DMS153 treated with DMSO at 0.1 percent for 48 hours (cell line): ENCODE data around the gene FOSL1.
A peak's percentile ranks its signal among the peaks of the same experiment; 100 is the strongest.

Source experiments
- DNase-seq: peaks from one replicate; lab custom pipeline; 2025; ENCODE audit not compliant: unreplicated experiment; lab: John Stamatoyannopoulos, UW

The FOSL1 gene

DNA sequence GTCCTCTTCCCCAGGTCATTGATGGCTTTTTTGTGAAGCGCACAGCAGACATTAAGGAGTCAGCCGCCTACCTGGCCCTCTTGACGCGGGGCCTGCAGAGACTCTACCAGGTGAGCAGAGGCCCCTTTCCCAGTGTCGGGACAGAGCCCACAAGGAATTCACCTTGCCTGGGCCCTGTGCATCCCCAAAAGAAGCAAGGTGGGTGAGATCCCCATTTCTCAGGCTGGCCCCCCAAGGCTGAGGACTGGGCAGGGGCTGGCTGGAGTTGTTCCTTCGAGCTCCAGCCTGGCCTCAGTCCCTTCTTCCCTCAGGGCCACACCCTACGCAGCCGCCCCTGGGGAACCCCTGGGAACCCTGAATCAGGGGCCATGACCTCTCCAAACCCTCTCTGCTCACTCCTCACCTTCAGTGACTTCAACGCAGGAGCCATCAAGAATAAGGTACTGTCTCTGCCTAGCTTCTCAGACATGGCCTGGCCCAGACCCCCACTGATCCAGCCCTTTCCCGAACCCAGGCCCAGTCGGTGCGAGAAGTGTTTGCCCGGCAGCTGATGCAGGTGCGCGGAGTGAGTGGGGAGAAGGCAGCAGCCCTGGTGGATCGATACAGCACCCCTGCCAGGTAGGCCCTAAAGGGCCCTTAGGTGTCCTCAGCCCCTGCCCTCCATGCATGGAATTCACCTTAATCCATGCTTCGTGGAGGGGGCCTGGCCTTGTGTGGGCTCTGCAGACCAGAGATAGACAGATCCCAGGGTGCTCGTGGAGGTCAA is 35.3 kb downstream of the FOSL1 start:
- DNase-seq: no peak

DNA sequence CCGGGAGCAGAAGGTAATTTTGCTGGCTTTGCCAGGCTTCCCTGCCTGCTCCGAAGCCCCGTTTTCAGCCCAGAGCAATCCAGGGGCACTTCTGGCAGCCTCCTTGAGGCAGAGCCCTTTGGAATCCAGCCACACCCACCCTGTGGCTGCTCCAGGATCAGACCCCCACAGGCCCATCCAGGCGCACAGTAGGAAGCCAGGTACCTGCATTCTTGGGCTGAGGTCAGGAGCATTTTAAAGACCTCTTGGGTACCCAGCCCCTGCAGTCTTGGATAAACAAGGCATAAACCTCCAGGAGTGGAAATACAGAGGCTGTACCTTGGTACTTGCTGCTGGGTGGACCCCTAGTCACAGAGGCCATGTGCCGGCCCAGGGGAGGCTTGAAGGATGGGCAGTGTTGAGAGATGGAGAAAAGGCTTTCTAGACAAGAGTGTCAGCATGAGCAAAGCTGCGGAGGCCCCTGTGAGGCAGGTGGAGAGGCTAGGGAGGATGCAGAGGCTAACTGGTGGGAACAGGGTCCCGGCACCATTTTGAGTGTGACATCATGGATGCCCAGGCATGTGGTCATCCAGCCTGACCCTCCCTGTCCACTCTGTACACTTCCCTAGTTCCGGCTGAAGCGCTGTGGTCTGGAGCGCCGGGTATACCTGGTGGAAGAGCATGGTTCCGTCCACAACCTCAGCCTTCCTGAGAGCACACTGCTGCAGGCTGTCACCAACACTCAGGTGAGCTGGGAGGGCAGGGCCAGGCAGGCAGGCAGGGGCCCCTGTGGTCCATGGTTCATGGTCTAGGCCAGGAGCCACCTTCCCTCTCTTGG is 36.1 kb downstream of the FOSL1 start:
- DNase-seq: no peak

DNA sequence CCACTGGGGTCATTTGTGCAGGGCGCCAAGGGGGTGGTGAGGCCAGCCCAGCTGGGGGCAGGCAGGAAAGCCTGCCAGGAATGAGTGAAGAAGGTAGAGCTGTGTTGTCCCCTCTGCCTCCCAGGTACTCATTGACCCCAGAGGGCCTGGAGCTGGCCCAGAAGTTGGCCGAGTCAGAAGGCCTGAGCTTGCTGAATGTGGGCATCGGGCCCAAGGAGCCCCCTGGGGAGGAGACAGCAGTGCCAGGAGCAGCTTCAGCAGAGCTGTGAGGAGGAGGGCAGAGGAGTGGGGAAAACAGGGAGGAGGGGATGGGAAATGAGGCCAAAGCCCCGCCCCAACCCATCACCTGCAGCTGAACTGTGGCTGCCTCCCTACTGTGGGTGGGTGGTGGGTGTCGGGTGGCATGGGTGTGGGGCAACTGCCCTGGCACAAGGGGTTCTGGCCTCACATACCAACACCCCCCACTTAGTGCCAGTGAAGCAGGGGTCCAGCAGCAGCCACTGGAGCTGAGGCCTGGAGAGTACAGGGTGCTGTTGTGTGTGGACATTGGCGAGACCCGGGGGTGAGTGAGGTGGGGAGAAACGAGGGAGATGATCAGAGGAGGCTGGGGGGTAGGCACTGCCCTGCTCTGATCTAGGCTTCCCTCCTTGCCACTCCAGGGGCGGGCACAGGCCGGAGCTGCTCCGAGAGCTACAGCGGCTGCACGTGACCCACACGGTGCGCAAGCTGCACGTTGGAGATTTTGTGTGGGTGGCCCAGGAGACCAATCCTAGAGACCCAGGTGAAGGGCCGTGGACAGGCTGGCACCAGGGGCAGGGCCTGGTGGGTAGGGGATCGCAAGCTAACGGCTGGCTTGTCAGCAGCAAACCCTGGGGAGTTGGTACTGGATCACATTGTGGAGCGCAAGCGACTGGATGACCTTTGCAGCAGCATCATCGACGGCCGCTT is 37.0 kb downstream of the FOSL1 start:
- DNase-seq: no peak

DNA sequence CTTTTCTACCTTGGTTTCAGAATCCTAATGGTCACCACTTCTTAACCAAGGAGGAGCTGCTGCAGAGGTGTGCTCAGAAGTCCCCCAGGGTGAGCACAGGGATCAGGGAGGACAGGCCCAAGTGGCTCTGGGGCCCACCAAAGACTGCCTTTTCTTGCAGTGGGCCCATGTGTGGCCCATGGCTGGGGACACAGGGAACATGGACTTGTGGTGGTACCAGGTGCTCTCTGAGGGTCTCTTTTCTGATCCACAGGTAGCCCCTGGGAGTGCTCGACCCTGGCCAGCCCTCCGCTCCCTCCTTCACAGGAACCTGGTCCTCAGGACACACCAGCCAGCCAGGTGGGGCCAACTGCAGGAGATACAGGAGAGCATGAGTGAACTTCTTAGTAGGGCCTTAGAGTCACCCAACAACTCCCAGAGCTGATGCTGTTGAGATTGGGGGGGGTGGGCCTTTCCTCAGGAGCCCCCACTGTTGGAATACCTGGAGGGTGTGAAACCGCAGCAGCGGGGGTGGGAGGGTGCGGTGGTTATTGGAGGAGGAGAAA is 37.9 kb downstream of the FOSL1 start:
- DNase-seq: no peak

DNA sequence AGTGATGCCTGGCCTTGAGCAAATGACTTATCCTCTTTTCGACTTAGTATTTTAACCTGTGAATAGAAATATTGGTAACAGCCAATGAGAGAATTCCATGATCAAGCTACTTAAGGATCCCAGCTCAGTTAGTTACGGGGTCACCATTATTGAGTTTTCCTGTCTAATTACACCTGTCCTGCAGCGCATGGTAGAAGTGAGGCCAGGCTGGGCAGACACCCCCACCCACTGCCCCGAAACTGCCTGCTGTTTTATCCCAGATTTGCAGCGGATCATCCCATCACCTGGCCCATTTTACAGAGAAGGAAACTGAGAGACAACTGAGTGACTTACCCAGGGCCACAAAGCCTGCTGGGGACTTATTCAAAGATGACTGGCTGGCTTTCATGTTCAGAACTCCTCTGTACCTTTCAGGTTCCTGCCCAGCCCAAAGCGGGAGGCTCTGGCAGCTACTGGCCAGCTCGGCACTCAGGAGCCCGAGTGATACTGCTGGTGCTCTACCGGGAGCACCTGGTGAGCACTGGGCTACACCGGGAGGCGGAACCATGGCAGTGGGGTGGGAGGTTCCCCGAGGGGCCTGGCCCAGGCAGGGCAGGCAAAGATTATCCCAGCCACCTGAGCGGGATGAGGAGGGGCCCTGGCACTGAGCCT is 38.5 kb downstream of the FOSL1 start:
- no peak for DNase-seq

DNA sequence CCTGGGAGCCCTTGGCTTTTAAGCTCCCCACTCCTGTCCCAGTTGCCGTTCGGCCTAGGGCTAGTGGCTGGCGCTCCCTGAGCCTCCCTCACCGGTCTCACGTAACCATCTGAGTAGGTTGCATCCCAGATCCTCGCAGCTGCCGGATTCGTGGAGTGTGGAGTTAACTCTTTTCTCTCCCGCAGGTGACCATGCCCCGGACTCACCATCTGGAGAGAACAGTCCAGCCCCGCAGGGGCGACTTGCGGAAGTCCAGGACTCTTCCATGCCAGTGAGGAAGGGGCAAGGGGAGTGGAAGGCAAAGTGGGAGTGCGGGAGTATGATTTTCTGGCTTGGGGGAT is 39.1 kb downstream of the FOSL1 start:
- no peak for DNase-seq

DNA sequence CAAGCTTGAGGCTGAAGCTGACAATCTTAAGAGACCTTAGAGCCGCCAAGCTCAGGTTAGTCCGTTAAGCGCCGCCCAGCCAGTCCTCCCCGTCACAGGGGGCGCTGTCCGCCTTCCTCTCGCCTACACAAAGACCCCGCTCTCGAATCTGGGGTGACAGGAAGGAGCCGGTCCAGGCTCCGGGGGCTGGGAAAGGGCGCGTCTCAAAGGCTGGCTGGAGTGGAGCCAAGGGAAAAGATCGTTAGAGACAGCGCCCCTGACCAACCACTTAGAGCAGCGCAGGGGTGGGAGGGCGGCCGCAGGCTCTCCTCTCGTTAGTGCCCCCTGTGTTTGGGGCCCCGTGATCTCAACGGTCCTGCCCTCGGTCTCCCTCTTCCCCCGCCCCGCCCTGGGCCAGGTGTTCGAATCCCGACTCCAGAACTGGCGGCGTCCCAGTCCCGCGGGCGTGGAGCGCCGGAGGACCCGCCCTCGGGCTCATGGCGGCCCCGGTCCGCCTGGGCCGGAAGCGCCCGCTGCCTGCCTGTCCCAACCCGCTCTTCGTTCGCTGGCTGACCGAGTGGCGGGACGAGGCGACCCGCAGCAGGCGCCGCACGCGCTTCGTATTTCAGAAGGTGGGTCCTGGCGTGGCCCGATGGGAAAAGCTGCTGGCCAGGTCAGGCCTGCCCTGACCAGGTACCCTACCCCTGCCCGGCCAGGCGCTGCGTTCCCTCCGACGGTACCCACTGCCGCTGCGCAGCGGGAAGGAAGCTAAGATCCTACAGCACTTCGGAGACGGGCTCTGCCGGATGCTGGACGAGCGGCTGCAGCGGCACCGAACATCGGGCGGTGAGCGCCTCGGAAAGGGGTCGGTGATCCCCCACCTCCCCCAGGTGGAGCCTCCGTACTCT is 39.7 kb downstream of the FOSL1 start, which contains the start of gene MUS81:
Gene MUS81, plus strand, starts transcription at position 156 of the 887 bp plus-strand sequence. Its CDS starts 321 bp downstream, at position 477.
- DNase-seq: peak; percentile 87

DNA sequence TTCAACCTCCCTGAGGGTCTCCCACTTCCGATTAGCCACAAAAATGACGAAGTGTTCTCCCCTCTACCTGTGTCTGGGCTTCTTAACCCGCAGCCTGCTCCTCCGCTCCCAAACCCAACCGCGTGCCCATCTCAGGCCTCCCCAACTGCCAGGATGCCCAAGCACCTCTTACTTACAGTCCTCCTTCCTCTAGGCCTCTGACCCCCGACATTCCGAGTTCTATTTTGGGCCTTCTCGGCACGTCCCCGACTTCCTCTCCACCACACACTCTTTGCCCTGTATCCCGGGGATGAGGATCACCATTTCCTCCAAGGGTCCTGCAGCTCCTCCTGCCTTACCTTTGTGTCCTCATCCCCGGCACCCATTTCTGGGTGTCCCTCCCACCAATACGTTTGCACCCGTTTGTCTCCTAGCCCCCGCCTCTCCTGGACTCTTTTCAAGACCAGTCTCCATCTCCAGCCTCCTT is 40.3 kb downstream of the FOSL1 start:
- DNase-seq: peak; percentile 55

DNA sequence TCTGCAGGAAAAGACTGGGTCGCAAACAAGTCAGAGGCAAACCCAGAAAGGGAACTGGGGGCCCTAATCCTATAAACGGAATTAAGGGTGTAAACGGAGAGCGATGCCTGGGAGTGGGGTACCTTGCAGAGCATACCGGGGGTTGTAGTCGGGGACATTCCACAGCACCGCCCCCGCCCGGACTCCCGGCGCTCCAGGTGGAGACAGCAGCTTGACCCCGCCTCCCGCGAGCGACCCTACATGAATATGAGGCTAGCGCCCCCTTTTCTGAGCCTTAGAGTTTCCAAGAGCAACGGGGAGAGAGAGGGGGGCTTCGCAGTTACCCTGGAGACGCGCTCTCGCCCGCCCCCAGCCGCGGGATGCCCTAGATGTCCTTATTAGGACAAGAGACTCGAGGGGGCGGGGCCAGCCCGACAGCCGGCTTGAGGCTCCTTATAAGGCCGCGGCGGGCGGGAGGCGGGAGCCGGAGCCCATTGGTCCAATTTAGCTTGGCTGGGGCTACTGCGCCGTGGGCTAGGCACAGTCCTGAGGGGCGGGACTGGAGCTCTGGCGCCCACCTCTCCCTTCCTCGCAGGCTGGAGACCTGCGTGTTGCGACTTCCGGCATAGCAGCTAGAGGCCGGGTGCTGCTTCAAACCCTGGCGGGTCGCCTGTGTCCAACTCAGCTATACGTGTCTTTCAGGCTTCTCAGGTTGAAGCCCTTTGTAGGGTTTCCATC is 40.9 kb downstream of the FOSL1 start:
- DNase-seq: peak; percentile 87

DNA sequence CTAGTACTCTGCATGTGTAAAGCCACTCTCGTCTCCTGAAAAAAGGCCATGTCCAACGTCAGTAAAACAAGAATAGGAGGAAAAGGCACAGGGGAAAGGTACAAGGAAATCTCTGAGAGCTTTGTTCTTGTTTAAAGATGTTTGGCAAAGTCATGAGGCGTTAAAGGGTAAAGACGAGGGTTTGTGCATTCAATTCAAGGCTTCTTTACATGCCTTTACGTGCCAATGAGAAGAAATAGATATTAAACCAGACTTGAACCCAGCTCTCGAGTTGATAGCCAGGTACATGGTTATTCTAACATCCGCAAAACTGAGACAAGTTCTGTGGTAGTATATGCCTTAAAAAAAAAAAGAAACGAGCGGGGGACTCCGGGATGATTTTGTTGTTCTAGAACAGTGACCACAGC is 41.5 kb downstream of the FOSL1 start:
- DNase-seq: no peak

DNA sequence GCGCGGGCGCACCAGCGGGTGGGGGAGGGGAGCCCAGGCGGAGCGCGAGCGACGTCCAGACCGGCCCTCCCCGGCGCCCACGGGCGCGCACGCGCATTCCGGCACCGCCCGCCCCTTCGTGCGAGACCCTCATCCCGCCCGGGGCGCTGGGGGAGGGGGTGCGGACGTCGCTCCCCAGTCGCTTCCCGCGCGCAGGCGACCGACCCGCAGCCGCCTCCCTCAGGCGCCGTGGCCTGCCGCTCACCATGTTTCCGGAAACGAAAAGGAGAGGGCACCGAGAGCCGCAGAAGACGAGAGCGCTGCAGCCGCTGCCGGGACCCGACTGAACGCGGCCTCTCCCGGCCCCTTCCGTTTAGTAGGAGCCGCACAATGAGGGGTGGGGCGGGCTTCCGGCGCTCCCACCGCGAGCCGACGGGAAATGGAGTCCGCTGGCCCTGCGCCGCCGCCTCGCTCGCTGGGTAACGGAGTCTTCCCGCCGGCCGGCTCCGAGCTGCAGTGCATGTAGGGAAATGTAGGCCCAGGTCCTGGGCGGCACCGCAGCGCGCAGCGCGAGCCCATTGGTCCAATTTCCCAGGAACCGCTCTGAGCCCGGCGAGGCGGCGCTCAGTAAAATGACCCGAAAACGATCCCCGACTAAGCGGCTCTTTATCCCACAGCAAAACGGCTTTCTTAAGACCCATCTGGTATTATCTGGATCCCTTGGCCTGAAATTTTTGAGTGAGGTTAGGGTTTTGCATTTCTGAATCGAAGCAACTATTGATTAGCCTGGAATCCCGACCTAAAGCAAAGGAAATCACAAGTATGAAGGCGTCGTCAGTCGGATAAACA is 42.1 kb downstream of the FOSL1 start, which contains the start of gene CFL1:
Gene CFL1, minus strand, starts transcription at position 328 of the 828 bp plus-strand sequence. Its CDS starts 81 bp downstream, at position 247.
- peak; percentile 97 for DNase-seq

DNA sequence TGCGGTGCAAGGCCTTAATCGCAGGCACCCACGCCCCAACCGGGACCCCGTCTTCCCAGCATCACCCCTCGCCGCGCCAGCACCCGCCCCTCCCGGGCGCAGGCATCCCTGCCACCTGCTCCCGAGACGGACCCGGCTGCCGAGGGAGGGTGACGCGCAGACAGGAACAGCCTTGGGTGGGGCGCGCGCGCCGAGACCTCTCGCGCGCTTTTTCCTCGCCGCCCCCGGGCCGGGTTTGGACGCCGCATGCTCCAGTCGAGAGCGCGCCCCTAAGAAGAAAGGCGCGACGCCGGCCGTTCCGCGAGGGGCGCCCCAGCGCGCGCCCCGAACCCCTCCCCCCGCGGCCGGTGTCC is 42.7 kb downstream of the FOSL1 start:
- no peak for DNase-seq

DNA sequence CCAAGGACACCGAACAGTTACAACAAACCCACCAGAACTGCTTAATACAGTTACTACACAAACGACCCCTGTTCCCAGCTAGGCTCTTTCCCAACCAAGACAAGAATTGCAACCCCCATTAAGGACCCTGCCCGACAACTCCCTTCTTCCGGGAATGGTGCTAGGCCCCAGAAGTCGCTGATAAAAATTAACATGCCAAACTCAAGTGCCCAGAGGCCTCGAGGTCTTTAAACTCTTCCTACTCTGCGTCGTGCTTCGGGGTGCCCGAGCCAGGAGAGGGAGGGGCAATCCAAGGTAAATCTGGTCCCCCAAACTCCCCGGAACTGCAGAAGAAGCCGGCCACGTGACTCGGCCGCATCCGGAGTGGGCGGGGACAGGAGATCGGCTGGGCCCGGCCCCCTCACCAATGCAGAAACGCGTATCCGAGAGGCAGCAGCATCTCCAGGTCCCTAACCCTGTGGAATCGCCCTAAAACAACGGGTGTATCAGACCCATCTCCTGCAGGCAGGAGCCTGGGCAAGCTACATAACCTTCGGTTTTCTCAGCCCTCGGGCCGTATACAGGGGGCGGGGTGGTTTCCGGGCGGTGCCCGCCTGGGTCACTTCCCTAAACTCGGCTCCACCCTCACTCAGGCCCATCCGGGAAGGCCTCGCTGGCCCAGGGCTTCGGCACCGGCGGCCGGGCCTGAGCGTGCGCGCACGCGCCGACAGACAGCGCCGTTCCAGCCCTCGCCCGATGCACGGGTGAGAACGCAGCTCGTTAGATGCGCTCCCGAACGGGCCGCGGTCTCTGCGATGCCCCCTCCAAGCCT is 43.3 kb downstream of the FOSL1 start:
- DNase-seq: peak; percentile 22

DNA sequence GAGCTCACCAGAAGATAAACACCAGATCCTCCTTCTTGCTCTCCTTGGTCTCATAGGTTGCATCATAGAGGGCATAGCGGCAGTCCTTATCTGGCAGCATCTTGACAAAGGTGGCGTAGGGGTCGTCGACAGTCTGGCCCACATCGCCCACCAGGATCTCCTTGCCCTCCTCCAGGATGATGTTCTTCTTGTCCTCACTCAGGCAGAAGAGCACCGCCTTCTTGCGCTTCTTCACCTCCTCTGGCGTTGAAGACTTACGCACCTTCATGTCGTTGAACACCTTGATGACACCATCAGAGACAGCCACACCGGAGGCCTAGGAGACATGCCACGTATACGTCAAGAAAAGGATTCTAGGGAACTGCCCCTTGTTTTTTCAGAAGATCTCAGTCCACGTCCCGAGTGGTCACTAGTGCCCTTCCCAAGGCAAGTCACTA is 44.2 kb downstream of the FOSL1 start:
- DNase-seq: no peak

DNA sequence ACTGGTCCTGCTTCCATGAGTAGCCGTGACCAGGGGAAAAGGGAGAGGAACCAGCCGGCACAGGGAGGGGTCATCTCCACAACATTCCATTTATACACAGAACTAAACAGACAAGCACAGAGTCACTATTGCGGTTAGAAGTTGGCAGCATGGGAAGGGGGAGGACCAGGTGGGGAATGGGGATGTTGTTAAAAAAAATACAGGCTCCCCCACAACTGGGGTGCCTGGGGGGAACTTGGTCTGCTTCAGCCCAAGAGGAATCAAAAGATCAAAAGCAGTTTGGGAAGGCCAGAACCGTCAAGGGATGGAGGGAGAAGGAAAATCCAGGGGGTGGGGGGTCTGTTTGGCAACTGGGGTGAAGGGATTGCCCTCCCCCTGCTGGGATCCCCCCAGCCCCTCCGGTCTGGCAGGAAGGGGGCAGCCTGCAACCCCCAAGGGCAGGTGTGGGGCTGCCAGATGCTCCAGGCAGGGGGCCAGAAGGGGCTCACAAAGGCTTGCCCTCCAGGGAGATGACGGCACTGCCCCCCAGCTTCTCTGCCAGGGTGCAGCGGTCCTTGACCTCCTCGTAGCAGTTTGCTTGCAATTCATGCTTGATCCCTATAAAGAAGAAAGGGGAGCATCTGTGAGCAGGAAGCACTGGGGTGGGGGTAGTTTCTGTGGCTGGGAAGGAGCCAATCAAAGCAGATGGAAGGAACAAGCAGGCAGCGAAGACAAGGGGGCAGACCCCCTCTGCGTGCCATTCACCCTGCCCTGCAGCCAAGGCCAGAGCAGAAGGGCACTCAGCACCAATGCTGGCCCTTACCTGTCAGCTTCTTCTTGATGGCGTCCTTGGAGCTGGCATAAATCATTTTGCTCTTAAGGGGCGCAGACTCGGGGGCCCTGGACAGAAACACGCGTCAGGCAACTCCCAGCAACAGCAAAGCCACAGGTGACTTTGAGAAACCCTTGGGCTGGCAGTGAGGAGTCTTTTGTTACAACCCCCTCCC is 45.0 kb downstream of the FOSL1 start:
- DNase-seq: no peak

DNA sequence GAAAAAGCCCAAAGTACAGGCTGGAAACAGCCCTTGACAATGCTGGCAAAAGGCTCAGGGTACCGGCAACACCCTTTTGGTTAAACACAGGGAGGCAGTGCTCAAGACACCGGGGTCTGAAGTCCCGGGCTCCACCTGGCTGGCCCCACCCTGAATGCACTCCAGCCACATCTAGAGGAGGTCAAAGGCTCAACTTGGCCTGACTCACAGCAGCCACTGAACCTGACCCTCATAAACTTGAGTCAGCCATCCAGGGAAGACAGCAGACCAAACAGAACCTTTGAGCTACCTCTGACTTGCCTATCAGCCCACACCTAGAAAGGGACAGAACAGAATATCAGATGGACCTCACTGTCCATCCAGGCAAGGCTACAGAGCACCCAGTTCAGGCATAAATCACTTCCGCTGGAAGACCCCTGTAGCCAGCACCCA is 46.0 kb downstream of the FOSL1 start:
- DNase-seq: no peak
